Measurements from ENCODE around the gene ZNF275.
"Not testable (repeated sequence)": the region's sequence is repeated elsewhere in the genome, so short reads cannot be mapped to it uniquely, and the experiment has no call there.

Gene ZNF275

DNA sequence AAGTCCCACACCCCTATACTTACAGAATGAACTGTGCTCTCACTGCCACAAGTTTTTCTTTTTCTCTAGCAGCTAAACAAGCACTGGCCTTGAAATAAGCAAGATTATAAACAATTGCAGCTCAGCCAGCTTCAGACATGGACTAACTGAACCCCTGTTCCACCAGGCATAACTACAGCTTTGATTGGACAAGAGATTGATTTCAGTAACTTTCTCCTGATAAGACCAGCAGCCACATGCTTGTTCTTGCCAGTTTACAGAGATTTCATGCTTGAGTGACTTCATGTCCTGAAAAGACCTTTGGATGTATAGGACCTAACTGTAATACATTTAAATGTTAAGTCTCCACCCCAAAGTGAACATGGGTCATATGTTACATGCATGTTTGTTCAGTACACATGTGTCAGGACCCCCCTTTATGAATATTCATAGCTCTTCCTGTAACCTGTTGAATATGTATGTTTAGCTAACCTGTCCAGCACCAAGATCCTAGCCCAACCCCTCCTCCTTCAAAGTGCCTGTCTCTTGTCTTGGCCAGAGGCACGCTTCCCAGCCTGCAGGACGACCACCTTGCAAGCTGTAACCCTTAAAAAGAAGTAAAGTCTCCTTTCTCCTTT is 27.9 kb downstream of the ZNF275 start:
- DNase-seq (ENCODE audit: low spot score): no peak

DNA sequence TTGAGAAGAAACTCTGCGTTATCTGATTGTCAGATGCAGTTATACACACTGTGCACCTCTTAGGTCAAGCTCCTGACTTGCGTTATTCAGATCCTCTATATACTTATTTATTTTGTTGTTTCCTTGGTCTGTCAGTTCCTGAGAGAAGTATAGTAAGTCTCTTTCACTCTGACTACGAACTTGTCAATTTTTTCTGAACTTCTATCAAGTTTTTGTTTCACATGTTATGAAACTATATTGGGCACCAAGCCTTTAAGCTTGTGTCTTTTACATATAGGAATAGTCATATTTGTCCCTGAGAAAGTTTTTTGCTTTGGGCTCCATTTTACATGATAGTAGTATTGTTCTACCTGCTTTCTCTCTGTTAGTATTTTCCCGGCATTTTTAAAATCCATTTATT is 31.7 kb downstream of the ZNF275 start:
- DNase-seq (ENCODE audit: low spot score): no peak

DNA sequence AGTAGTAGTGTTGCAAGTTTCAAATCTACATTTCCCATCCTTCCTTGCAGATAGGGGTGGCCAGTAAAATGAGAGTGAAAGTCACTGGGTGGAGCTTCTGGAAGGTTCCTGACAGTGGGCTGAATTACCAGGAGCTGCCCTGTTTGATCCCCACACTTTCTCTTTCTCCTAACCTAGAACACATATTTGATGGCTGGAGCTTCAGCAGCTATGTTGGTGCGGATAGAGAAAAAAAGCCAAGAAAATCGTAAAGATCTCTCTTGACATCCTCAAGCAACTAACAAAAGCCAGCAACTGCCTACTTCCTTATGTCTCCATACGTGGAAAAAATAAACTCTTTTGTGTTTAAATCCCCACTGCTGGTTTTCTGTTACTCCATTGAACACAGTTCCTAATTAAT is 32.2 kb downstream of the ZNF275 start:
- no peak for DNase-seq (ENCODE audit: low spot score)

DNA sequence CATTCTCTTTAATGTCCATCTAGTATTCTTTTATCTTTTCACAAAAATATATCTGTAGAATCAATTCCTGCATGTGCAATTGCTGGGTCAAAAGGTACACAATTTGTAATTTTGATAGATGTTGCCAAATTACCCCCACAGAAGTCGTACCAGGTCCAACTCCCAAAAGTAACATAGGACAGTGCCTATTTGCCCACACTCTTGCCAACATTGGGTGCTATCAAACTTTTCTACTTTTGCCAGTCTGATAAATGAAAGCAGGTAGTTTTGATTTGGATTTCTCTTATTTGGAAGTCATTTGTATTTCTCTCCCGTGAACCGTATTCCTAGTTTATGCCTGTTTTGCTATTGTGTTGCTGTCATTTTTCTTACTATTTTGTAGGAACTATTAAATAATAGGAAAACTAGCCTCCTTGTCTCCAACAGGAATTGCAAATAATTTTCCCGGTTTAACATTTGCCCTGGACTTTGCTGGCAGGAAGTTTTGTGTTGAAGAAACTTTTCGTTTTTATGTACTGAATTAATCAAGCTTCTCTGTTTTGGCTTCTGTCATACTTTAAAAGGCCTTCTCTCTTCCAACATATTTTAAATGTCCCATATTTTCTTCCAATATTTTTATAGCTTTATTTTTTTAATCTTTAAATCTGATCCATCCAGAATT is 33.1 kb downstream of the ZNF275 start:
- no peak for DNase-seq (ENCODE audit: low spot score)

DNA sequence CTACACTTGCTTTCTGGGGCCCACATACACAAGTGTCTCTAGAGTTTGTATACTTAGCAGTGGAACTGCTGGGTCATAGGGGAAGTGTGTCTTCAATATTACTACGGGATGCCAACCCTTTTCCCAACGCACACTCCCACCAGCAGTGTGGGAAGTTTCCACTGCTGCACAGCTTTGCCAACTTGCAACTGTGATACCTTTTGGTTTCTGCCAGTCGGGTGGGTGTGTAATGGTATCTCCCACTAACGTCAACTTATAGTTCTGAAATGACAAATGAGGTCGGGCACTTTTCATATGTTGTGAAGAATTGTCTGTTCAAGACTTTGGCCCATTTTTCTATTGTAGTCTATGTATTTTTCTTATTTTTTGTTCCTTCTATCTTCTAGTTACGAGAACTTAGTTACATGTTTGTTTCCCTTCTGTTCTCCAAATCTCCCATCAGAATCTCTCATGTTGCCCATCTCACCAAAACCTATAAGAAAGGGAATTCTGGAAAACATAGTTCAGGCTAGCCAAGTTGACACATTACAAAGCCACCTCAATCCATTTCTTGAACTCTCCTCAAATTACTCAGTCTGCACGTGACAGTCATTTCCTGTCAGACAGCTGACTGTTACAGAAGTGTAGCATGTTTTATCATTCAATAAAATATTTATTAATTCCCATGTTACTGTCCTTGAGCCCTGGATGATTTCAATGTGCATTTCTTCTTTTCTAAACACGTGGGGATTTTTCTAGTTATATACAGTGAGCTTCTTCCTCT is 36.5 kb downstream of the ZNF275 start:
- no peak for DNase-seq (ENCODE audit: low spot score)

DNA sequence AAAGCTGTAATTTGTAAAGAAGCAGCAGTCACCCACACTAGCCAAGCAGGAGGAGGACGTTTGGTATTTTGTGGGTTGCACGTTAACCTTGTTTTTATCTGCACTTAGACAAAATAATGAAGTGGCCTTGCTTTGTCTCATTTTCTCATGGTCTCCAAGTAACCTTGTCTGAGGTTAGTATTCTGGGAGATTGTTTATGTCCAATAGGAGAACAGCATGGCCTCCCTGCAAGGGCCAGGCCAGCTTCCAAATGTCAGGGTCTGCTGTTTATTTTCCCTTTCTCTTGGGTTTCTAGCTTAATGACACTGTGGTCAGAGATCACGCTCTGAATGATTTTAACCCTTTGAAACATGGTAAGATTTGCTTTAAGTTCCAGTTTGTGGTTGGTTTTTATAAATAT is 37.3 kb downstream of the ZNF275 start:
- no peak for DNase-seq (ENCODE audit: low spot score)

DNA sequence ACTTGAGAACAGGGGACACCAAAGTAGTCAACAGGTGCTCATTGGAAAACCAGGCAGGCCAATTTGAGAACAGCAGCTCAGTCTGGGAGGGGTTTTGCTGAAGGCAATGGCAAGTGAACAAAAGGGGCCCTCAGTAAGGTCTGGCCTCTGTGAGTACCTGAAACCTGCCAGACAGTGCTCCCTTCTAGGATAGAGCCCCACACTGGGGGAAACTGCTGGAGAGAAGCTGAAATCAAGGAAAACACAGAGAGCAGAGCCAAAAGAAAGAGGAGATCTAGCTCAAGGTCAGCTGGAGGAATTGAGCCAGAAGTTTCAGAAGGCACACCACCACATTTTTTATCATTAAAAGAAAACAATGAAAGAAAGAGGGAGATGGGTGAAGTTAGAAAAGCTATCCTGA is 39.0 kb downstream of the ZNF275 start:
- DNase-seq (ENCODE audit: low spot score): no peak

DNA sequence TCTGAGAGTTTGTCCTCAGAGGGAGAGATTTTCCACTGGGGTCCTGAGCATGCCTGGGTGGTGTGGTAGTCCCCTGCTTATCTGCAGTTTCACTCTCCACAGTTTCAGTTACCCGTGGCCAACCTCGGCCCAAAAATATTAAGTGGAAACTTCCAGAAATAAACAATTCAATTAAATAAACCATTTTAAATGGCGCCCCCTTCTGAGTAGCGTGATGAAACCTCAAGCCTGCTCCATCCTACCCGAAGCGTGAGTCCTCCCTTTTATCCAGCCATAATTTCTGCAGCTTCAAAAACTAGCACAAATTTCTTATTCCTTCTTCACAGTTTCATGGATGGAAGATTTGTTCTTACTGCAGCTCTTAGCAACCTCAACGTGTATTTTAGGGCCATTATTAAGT is 40.5 kb downstream of the ZNF275 start:
- DNase-seq (ENCODE audit: low spot score): no peak

DNA sequence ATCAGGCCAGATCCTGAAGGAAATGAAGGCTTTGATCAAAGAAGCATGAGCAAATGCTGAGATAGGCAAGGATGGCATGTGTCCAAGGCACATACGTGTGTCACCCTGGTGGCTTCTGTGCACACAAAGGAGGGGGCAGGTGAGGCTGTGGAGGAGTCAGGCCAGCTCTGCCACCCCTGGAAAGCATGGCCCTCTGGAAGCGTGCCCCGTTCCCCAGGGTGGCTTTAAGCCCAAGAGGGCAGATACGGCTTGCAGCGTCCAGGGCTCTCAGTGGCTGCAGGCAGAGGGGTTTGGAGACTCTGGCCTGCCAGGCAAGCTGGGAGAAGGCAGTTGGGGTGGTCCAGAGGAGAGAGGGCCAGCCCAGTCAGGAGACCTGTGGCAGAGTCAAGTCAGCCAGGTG is 41.6 kb downstream of the ZNF275 start:
- no peak for DNase-seq (ENCODE audit: low spot score)

DNA sequence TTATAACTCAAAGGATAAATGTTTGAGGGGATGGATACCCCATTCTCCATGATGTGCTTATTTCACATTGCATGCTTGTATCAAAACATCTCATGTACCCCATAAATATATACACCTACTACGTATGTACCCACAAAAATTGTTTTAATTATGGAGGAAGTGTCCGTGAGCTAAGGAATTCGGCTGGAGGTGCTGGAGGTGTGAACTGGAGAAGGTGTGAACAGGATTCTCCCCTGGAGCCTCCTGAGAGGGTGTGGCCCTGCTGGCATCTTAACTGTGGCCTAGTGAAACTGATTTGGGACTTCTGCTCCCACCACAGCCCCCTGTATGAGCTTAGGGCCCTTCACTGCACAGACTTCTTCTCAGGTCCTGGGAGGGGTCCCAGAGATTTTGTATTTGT is 43.8 kb downstream of the ZNF275 start:
- no peak for DNase-seq (ENCODE audit: low spot score)

DNA sequence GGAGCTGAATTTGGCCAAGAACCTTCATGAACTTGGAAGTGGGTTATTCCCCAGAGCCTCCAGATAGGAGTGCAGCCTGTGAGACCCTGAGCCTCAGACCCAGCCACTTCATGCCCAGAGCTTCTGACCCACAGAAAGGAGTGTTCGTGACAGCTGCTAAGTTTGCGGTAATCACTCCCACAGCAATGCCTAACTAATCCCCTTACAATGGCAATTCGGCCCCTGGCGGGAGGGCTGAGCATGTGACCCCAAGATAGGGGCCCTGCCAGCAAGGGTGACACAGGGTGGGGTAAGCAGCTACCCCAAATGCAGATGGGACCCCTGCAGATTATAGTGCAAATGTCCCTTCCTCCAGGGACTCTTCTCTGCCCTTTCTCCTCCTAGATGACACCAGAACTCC is 44.7 kb downstream of the ZNF275 start:
- DNase-seq (ENCODE audit: low spot score): no peak

DNA sequence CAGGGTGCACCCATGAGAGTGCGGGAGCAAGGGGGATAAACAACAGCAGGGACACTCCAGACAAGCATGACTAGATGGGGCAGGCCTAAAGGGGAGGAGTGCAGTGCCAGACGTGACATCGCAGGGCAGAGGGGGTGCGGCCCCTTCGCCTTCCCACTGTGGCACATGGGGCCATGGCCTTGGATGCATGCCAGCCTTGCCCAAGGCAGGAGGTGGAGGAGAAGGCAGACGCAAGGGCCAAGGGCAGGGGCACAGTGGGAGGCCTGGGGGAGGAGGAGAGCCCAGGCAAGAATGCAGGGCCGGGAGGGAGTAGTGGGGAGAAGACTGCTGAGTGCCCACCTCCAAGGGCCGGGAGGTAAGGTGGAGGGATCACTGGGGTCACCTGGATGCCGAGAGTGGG is 45.6 kb downstream of the ZNF275 start:
- no peak for DNase-seq (ENCODE audit: low spot score)

DNA sequence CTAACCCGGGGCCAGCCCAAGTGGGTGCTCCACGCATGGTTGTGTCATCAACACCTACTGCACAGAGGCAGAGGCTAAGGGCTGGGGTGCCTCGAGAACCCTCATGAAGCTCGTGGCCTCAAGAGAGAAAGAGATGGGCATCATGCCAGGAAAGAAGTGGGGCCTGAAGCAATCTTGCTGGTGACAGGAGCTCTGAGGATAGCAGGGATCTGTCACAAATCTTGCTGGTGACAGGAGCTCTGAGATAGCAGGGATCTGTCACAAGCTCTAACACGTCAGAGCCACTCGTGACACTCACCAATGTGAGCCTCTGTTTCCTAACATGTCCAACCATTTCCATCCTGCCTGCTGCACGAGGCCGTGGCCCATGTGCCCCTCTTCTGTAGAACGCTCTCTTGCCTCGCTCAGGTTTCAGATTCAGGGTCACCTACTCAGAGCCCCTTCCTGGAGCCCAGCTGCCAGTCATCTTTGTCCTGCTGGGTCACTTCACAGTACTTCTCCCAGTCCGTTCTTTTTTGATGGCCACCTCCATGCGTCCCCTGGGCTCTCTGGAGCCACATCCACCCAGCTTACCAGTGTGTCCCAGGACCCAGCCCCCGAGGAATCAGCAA is 46.1 kb downstream of the ZNF275 start:
- DNase-seq (ENCODE audit: low spot score): no peak

DNA sequence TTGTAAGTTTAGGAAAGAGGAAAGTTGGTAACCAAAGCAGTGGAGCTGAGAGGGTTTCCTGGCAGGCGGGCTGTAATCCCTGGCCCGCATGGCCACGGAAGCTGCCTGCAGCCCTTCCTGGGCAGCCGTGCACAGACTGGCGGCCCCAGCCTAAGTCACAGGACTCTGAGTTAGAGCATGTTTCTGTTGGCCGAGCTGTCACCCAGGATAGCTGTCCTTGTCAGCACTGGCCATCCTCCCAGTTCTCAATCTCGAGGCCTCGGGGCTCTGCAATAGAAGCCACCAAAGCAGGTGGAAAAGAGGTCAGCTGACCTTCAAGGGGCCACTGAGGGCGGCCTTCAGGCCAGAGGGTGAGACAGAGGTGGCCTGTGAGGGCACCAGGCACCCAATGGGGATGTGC is 46.7 kb downstream of the ZNF275 start:
- no peak for DNase-seq (ENCODE audit: low spot score)

DNA sequence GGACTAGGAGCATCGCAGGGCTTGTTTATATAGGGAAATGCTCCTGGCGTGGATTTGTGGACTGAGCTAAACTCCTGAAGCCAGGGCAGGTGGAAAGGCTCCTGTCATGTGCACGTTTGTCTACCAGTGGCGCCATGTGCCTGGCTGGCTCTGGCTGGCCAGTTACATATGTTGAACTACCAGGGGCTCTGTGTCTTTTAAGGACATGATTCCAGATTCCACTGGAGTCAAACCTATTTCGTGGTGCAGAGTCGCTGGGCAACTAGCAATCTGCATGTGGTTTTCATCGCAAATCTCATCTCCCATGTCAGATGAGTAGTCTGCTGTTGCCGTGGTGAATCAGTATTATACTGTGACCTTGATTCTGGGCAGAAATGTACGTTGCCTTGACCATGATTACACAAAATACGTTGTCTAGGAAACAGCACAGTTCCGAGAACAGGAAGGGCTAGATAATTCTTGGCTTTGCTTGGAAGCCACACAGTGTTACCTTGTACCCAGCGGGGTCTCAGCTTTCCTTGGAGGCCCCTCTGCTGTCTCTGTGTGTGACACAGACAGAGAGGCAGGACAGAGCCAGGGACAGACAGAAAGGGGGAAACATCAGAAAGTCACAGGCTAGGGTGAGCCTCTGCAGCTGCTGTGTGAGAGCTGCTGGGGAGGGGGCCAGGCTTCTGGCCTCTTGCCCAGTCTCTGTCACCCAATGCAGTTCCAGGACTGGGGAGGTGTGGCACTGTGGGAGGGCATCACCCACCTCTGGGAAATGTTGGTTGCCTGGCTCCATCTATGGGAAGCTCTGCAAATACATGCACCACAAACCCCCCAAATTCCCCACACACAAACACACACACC is 48.0 kb downstream of the ZNF275 start:
- peak; percentile 26 for DNase-seq (ENCODE audit: low spot score)

DNA sequence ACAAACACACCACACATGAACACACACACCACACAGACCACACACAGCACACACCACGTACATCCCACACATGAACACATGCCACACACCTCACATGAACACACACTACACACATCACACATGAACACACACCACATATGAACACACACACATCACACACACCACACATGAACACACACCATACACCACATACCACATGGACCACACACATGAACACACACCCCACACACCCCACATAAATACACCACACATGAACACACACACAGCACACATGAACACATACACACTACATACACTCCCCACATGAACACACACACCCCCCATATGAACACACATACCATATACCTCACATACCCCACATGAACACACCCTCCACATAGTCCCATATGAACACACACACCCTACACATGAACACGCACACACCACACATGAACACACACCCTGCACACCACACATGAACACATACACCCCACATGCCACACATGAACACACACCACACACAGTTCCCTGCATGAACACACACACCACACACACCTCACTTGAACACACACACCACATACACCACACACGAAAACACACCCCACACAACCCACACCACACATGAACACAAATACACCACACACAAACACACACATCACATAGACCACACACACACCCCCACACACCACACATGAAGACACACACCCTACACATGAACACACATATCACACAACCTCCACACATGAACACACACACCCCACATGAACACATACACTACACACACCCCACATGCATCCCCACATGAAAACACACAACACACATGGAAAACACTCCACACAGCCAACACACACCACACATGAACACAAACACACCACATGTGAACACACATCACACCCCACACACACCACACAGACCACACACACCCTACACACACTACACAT is 48.9 kb downstream of the ZNF275 start:
- DNase-seq (ENCODE audit: low spot score): no peak

DNA sequence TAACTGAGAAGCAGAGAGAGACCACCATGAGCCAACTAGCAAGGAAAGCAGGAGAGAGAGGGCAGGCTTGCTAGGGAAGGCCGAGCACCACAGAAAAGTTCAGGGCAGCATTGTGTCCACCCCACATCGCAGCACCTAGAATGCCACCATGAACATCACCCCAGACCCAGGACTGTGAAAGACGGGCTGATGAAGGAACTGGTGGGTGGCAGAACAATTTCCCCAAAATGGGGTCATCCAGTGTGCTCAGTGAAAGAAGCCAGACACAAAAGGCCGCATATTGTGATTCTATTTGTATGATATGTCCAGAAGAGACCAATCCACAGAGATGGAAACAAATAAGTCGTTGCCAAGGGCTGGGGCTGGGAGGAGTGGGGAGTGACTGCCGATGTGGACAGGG is 50.4 kb downstream of the ZNF275 start:
- DNase-seq (ENCODE audit: low spot score): no peak

DNA sequence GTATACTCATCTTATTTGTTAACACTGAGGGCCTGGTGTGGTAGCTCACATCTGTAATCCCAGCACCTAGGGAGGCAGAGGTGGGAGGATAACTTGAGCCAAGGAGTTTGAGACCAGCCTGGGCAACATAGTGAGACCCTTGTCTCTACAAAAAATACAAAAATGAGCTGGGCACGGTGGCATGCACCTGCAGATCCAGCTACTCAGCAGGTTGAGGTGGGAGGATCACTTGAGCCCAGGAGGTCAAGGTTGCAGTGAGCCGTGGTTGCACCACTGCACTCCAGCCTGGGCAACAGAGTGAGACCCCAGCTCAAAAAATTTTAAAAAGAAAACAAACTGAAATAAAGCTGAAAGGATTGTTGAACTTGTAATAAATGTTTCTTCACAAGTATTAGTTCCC is 51.0 kb downstream of the ZNF275 start:
- DNase-seq (ENCODE audit: low spot score): not testable (repeated sequence)

DNA sequence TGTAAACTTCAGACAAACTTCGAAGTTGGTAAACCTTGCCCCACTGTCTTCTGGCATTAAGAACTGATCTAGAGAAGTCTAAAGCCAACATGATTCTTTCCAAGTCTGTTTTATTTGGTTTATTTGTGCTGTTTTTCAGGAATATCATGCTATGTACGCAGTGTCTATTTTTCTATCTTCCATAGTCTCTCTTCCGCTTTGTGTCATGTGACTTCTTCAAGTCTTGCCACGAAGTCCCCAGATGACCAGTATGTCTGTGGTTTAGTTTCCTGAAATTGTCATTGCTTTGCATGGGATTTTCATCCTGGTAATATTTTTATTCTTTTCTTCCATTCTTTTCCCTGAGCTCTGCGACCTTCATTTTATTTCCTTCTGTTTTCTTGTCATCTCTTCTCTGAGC is 52.1 kb downstream of the ZNF275 start:
- no peak for DNase-seq (ENCODE audit: low spot score)

DNA sequence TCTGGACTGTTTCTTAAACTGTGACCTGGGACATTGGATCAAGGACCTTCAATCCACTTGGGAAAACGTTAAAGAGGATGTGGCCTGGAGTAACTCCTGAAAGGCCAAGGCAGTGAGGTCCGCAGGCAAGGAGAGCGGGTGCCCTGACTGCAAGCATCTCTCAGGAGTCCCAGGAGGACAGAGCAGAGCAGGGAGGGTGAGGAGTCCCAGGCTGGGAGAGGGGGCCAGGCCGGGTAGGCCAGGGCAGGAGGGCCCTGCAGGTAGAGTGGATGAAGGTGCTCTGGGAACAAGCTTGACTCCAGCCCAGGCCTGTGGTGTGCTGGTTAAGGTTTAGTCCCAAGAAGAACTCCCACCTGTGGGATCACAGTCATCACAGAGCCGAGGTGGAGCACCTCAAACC is 53.4 kb downstream of the ZNF275 start:
- DNase-seq (ENCODE audit: low spot score): no peak
